Diencephalon (tissue), 1 donor: ENCODE results near the gene CLEC2B. TPM values are rescaled to one million over a fixed set of nuclear protein-coding genes. Genes with fewer than 3 reads are reported as not detected.

ENCODE experiments used
- total RNA-seq: library from RNA; depleted of rRNA; stranded (reverse); fragments of >200 nt; gene quantifications from one replicate; pipeline ENCODE4 v1.2.3, GENCODE V29; 2014

CLEC2B gene
- total RNA-seq: 2.1 TPM

DNA sequence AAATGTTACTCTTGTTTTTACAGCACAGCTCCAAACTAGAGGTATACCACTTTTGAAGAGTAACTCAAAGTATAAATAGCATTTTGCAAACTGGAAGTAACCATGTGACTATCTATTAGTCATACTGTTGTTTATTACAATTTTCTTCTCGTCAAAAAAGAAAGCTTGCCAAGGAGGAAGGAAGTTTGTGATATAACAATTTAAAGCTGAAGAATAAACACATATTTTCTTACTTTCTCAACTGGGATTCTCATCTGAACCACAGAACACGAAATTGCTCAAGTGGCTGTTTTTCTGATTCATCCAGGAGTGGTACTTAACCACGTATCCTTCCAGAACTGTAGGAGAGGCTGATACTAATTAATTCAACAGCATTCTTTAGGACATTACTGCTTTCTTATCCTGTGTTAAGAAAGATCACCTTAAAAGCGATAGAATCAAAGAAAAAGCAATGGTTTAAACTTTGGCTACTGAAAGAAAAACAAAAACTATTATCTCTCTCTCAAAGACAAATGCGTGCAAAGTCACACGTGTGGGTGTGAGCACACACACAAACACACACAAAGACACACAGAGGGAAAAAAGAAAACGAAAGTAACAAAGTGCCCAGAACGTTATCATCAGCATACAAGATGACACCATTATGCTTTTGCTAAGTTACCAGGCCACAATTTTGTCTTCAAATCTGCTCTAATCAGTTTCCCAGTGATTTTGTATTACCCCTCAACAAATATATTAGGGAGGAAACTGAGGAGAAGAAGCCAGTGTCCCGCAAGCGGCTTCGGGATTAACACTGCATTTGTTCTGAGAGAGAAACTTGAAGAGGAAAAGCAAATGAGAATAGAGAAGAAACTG, at the start of gene CLEC2B:
TSS of gene CLEC2B (minus strand) at position 48 of the 855 bp plus-strand sequence.

DNA sequence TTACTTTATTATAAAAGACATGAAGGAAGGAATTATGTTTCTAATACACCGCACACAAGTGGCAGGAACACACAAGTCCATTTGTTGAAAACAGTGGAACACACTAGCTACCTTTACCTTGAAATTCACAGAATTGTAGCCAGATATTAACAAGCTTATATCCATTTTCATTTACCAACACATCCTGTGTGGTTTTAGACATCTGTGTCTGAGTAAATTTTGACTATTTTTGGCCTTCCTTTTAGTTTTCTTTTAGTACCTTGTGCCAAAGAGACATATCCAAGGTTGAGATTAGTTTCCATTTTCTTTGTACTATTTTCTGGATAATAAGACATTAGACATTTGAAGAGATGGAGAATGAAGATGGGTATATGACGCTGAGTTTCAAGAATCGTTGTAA, 12.1 kb upstream of the CLEC2B start, which contains the start of gene KLRF2:
TSS of gene KLRF2 (plus strand) at position 244 of the 400 bp plus-strand sequence. CDS start at position 351, 107 bp downstream.

DNA sequence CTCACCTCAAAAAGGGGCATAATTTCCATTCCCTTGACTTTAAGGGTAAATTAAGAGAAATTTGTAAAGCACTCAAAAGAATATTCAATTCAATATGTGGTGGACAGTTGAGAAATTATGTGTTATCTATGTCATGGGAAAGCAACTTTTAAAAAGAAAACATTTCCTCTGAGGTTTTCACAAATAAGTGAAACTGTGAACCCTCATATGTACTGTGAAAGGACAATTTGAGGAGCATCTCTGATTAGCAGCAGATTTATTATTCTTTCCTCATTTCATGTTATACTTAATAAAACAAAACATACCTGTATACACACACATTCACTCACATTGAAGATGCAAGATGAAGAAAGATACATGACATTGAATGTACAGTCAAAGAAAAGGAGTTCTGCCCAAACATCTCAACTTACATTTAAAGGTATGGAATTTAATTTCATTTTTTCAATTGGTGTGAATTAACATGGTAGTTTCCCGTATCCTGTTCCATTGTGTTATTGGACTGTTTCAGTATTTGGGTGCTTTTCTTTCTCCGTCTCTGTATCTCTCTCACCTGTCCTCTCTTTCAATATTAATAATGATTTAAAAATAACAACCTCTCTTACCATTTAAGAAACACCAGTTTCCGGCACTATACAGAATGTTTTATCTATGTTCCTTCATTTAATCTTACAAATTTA, 41.8 kb downstream of the CLEC2B start, which contains the start of gene KLRF1:
TSS of gene KLRF1 (plus strand) at position 273 of the 680 bp plus-strand sequence. CDS start at position 337, 64 bp downstream.

Other genes with a start within 250 kb of the CLEC2B start
- 10.1 TPM for gene CLEC2D, start 199.6 kb downstream of the CLEC2B start, total RNA-seq
- gene CLECL1, start 136.3 kb downstream of the CLEC2B start, total RNA-seq: not detected
- 1.2 TPM for gene CD69, start 108.5 kb downstream of the CLEC2B start, total RNA-seq
- gene KLRF1, start 41.9 kb downstream of the CLEC2B start, total RNA-seq: 0.46 TPM
- gene KLRF2, start 12.1 kb upstream of the CLEC2B start, total RNA-seq: not detected
- not detected for gene CLEC2A, start 63.0 kb upstream of the CLEC2B start, total RNA-seq
- gene CLEC12A, start 102.1 kb upstream of the CLEC2B start, total RNA-seq: 0.23 TPM
- gene CLEC1B, start 129.8 kb upstream of the CLEC2B start, total RNA-seq: not detected
- gene CLEC12B, start 141.3 kb upstream of the CLEC2B start, total RNA-seq: not detected
- gene CLEC9A, start 161.3 kb upstream of the CLEC2B start, total RNA-seq: not detected
- 0.69 TPM for gene CLEC1A, start 229.6 kb upstream of the CLEC2B start, total RNA-seq